Stimulated activated CD4-positive, alpha-beta T cell treated with anti-CD3 and anti-CD28 coated beads, TNF-alpha, amount 100 ng/mL, for 4 hours (primary cell): ENCODE results near the gene ZFHX2.
"Not testable (repeated sequence)": the region's sequence is repeated elsewhere in the genome, so short reads cannot be mapped to it uniquely, and the experiment has no call there.

ENCODE experiments used
- DNase-seq, 3 experiments: peaks; one replicate each; pipeline ENCODE4 v3.0.0-alpha.2; 2020; ENCODE audit warnings: low read depth in 3 of 3

Gene ZFHX2

DNA sequence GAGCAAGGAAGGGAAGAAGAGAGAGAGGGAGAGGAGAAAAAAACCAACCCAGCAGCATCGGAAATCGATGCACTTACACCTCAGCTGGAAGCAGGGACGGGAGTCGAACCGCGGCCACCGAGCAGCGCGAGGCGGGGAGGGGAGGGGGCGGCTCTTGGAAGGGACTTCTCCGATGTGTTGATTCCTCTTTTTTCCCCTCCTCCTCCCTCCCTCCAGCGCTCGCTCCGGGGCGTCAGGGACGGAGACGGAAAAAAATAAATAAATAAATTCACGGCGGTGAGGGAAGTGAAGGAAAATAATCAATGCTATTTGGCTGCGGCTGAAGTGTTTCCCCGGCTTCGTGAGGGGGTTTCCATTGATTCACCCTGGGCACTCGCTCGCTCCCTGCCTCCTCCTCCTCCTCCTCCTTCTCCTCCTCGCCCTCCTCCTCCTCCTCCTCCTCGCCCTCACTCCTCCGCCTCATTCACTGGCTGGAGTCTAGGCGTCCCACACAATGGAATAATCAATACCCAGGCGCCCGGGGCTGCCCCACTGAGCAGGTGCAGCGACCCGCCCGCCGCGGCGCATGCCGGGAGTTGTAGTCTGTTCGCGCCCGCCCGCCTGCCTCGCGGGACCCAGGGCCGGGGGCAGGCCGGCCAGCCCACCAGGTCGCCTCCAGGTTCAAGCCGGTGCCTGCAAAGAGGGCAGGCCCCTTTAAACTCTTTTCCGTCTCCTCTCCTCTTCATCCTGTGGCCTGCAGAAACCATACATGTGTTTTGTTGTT lies at the start of gene ZFHX2:
Gene ZFHX2, minus strand, starts transcription at position 500 of the 763 bp plus-strand sequence. CDS start 16,440 bp downstream, outside the sequence.
- DNase-seq, result peak; percentile 66 to 81 (median 74)

DNA sequence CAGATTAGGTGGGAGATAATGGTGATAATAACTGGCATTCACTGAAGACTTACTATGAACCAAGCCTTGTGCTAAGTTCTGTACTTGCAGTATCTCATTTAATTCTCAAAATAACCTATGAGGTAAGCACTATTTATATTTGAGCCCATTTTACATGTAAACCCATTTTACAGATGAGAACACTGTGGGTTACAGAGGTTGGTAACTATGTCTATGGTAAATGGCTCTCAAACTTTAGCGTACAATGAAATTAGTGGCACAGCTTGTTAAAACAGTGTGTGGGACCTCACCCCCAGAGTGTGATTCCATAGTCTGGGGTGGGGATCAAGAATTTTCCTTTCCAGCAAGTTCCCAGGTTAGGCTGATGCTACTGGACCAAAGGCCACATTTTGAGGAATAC lies 49.2 kb upstream of the ZFHX2 start:
- no peak for DNase-seq

DNA sequence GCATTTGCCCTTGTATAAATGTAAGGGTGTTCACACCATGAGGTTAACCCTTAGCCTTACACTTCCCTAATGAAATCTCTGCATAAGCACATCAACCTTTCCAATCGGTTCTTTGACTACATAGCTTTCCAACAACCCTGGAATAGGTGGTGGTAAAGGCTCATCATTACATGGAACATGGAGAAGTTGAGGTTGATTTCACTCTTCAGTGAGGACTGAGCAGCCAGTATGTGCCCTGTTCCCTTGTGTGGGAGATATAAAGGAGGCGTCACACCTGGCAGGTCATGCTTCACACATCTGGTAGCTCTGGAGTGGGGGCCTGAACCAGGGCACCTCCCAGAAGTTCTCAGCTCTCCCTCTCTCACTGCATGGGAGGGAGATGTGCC lies 48.8 kb upstream of the ZFHX2 start:
- DNase-seq, result no peak

DNA sequence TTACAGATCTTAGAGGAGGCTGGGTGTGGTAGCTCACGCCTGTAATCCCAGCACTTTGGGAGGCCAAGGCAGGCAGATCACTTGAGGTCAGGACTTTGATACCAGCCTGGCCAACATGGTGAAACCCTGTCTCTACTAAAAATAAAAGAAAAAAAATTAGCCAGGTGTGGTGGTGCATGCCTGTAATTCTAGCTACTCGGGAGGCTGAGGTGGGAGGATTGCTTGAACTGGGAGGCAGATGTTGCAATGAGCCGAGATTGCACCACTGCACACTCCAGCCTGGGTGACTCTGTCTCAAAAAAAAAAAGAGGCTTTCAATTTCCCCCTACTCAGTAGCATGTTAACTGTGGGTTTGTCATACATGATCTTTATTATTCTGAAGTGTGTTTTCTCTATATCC lies 42.6 kb upstream of the ZFHX2 start:
- not testable (repeated sequence) for DNase-seq

DNA sequence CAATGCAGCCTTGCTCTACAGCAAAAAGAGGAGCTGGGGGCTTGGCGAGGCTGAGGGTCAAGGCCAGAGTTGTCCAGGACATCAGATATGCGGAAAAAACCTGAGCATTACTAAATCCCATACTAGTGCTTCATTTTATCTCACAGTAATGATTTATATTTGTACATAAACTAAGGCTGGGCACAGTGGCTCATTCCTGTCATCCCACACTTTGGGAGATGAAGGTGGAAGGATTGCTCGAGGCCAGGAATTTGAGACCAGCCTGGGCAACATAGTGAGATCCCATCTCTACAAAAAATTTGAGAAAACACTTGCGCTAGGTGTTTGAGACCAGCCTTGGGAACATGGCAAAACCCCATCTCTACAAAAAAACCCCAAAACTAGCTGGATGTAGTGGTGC lies 38.6 kb upstream of the ZFHX2 start:
- no peak for DNase-seq

DNA sequence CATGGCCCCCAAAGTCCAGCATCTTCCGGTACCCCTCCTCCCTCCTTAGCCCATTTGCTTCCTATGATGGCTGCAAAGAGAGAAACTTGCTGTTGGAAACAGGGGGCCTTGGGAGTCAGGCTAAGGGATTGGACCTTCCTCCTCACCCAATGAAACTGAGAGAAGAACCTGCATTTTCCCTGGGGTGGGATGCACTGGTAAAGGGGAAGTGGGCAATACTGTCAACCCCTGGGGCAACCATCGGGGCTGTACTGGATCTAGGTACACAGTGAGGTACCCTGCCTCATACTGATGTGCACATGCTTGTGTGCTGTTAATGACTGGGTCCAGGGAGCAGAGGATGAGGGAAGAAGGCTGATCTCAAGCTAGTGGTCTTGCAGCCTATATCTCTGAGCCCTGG lies 38.0 kb upstream of the ZFHX2 start:
- DNase-seq, result no peak

GRCh38 chr14:23588884-23589598 lies 37.5 kb upstream of the ZFHX2 start:
- DNase-seq, result peak; percentile 41 to 49 (median 49)

- DNase-seq, result not testable (repeated sequence)
Measured at GRCh38 chr14:23584527-23585203, 33.1 kb upstream of the ZFHX2 start.

GRCh38 chr14:23583761-23584526 lies 32.4 kb upstream of the ZFHX2 start:
- DNase-seq, result not testable (repeated sequence)

DNA sequence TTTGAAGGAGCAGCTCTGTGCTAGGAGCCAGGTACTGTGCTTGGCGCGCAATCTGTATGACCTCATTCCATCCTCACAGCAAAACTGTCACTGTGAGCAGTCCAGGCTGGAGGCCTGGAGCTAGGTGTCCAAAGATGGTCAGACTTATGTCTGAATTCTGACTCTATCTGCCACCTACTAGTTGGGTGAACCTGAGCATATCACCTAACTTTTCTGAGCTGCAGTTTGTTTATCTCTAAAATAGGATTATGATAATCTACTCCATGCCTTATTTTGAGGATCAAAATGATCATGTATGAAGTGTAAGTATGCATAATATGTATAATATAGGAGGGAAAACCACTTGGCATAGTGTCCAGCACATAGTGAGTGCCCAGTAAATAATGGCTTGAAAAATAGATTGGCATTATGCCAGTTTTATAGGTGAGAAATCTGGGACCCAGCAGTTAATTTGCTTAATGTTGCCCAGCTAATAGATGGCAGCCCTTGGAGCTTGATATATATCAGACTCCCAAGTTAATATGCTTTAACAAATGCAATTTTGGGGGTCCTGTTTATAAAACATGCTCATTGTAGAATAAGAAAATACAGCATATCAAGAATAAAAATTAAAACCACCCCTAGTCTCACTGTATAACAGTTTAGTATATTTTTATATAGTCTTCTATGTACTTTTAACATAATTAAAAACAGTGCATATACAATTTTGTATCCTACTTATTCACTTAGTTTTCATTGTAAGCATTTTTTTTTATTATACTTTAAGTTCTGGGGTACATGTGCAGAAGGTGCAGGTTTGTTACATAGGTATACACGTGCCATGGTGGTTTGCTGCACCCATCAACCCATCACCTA lies 31.6 kb upstream of the ZFHX2 start:
- DNase-seq, result no peak

DNA sequence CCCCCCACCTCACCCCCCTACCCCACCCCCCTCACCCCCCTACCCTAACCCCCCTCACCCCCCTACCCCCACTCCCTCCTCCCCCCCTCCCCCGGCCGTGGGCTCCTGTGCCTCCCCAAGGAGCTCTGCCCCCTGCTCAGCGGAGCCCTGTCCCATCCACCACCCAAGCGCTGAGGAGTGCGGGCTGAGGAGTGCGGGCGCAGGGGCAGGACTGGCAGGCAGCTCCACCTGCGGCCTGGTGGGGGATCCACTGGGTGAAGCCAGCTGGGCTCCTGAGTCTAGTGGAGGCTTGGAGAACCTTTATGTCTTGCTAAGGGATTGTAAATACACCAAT lies 29.4 kb upstream of the ZFHX2 start:
- DNase-seq, result no peak

- DNase-seq, result no peak
Measured at GRCh38 chr14:23580152-23580926, 28.8 kb upstream of the ZFHX2 start.

DNA sequence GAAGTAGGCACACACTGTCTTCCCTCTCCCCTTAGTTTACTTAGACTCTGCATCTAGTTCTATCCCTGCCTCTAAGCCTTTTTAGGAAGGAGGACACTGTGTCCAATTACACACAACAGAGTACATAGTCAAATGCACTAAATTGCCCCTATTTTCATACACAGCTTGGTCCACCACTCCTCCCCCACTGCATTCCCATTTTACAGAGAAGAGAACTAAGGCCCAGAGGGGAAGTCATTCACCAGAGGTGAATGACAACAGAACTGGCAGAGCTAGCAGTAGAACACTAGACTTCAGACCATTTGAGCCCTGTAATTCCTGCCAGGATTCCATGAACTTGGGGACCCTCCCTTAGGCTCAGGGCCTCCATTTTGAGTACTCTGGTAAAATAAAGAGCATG lies 28.2 kb upstream of the ZFHX2 start:
- no peak for DNase-seq

DNA sequence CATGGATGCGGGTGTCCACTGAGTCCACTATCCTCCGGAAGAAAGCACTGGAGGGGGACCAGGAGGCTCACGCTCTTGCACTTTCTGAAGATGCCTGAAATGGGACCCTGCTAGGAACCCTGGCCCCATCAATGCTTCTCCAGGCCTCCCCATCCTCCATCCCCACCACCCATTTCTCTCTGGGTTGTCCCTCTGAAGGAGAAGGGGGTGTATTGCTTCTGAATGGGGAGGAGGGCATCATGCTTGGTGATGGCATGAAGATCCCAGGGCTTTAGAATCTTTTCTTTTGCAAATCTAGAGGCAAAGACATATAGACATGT lies 27.7 kb upstream of the ZFHX2 start:
- no peak for DNase-seq

- no peak for DNase-seq
Measured at GRCh38 chr14:23578560-23579310, 27.2 kb upstream of the ZFHX2 start, which contains the start of gene JPH4. JPH4 (minus strand) TSS chr14:23578790; CDS start chr14:23577453, 1,337 bp downstream.

- DNase-seq, result no peak
Measured at GRCh38 chr14:23577710-23578392, 26.3 kb upstream of the ZFHX2 start.

DNA sequence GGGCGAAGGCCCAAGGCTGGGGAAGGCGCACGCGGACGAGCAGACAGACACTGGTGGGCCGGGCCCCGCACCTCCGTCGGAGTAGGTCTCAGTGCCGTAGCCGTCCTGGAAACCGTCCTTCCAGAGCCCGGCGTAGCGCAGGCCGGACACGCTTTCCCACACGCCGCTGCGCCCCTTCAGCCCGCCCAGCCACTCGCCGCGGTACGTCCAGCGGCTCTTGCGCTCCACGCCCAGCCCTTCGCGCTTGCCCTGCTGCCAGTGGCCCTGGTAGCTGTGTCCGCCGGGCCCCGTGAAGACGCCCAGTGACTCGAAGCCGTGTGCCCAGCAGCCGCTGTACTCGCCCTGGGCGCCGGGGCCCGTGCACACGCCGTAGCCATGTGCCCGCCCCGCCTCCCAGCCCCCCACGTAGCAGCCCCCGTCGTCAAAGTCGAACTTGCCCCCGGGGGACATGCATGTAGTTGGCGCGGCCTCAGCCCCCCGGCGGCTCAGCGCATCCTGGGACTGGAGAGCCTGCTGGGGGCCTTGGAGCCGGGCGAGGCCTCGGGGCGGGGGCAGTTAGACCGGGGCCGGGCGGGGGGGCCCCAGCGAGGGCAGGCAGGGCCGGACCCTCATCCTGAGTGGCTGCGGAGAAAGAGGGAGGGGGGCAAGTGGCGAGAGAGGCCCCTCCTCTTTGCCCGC lies 25.6 kb upstream of the ZFHX2 start:
- DNase-seq, result no peak

DNA sequence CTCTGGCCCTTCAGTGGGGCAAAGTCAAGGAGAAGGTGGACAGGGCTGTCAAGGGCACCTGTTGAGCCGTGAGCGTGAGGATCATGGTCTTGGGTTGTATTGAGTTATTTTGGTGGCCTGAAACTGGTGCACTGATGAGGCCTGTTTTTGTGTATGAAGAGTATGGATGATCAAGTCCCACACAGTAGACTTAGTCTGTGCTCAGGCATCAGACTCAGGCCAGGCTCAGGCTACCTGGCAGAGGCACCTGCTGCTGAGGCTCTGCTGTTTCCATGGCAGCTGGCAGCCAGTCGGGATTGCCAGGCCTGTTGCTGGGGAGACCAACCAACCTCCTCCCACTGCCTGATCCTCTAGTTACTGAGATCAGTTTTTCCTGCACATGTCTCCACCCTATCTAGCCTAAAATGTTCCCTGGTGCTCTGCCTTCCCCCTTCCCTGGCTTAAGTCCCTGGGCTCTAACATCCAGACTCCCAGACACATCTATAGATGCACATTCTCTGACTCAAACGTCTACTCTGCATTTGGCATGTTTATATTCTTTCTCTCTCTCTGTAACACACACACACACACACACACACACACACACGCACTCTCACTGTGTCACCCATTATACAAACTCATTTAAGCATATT lies 21.9 kb upstream of the ZFHX2 start:
- DNase-seq, result no peak
